Measurements from ENCODE around the gene PEX11B. TPM values are rescaled to one million over a fixed set of nuclear protein-coding genes. Genes with fewer than 3 reads are reported as not detected.

Gene PEX11B
- total RNA-seq, 1 donor from 2014 or later, result 24.4 TPM

DNA sequence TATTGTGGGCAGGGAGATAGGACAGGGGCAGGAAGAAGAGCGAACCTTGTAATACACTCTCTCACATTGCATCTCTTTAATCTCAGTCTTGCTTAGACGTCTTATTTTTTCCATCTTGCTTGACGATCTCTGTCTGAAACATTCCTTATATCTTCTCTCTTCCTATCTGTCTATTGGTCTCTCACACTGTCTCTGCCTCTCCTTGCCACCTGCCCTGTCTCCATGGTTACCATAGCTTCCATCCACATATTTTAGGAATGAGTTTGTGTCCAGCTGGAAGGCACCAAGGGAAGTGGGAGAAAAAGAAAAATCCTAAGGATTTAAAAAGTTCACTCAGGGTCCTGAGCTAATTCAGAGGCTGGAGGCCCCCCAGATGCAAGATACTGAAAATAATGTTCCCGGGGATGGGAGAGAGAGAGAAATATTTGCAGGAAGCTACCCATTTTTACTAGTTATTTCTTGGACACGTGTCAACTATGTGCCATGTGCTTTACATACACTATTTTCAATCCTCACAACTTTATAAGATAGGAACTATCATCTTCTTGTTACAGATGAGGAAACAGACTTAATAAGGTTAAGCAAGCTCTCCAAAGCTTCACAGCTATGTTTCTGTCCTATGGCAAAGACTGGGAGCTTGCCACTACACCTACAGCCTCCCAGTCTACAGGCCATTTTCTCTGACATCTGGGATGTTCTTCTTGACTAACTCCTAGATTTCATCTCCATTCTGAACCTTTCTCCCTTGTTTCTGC is 44.9 kb upstream of the PEX11B start:
- H3K9me3 ChIP-seq (replicated peaks), result peaks cover 8% of the 10 kb centered on the region
- no peaks in the 10 kb centered on the region for H3K27me3 ChIP-seq (ENCODE audit: low read depth)
- H3K36me3 ChIP-seq, result peaks cover 8% of the 10 kb centered on the region
- TF ChIP-seq, protein P1, sequence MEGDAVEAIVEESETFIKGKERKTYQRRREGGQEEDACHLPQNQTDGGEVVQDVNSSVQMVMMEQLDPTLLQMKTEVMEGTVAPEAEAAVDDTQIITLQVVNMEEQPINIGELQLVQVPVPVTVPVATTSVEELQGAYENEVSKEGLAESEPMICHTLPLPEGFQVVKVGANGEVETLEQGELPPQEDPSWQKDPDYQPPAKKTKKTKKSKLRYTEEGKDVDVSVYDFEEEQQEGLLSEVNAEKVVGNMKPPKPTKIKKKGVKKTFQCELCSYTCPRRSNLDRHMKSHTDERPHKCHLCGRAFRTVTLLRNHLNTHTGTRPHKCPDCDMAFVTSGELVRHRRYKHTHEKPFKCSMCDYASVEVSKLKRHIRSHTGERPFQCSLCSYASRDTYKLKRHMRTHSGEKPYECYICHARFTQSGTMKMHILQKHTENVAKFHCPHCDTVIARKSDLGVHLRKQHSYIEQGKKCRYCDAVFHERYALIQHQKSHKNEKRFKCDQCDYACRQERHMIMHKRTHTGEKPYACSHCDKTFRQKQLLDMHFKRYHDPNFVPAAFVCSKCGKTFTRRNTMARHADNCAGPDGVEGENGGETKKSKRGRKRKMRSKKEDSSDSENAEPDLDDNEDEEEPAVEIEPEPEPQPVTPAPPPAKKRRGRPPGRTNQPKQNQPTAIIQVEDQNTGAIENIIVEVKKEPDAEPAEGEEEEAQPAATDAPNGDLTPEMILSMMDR (IDR thresholded peaks at IDR 0.05; ENCODE audit: borderline replicate concordance), result no peak
- peak overlapping the region; percentile 95 for H3K27ac ChIP-seq (replicated peaks)
- peaks cover 76% of the 10 kb centered on the region for H3K4me1 ChIP-seq
- DNase-seq, result no peak
- intact Hi-C loops (cut with micrococcal nuclease), result loop anchor here (10.0 kb wide), 1 partner anchor 109 kb away; the partner anchor contains the start of gene PIAS3
- H3K4me3 ChIP-seq, result peak overlapping the region; percentile 83

DNA sequence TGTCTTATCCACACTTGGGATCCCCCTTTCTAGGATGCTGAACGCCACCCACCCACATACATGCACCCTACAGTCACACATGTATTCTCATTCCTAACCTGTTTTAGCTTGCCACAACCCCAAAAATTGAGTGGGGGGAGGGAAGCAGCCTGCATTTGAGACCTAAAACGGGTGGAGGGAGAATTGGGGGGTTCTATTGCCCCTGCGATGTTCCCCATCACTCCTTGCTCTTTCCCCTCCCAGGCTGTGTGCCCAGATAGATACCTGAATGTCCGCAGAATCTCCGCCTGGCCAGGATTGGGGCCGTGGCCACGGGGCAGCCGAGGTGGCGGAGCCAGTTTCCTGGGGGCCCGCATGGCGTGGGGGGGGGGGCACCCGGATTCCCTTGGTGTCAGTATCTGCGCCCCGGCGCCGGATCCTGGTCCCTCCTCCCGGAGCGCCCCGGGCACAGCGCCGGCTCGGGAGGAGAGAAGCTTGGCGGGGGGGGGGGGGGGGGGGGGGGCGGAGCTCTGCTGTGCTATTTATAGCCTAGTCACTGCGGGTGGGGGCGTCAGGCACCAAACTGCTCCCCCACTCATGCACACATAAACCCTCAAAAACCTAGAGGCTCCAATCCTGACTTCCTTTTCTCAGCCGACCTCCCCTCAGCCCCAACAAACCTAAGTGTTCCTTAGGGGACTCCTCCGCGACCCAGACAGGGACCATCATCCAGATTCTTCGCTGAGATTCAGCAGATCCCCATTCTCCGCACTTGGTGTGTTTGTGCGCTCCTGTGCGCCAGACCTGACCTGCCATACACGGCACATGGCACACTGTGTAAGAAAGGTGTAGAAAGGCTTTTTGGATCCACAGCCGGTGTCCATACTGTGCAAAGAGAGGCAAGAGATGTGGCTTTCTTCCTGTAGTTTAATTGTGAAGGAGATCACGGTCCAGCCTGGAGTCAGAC is 43.9 kb upstream of the PEX11B start:
- H3K27ac ChIP-seq (replicated peaks), result peak overlapping the region; percentile 95
- H3K36me3 ChIP-seq, result peaks cover 5% of the 10 kb centered on the region
- peaks cover 79% of the 10 kb centered on the region for H3K4me1 ChIP-seq
- intact Hi-C loops (cut with micrococcal nuclease), result loop anchor here (10.0 kb wide), 1 partner anchor 108 kb away; the partner anchor contains the start of gene PIAS3
- DNase-seq, result peak; percentile 46
- peaks cover 6% of the 10 kb centered on the region for H3K9me3 ChIP-seq (replicated peaks)
- peak overlapping the region; percentile 78 for H3K4me3 ChIP-seq
- no peaks in the 10 kb centered on the region for H3K27me3 ChIP-seq (ENCODE audit: low read depth)
- TF ChIP-seq, protein P1 (IDR thresholded peaks at IDR 0.05; ENCODE audit: borderline replicate concordance), result no peak

DNA sequence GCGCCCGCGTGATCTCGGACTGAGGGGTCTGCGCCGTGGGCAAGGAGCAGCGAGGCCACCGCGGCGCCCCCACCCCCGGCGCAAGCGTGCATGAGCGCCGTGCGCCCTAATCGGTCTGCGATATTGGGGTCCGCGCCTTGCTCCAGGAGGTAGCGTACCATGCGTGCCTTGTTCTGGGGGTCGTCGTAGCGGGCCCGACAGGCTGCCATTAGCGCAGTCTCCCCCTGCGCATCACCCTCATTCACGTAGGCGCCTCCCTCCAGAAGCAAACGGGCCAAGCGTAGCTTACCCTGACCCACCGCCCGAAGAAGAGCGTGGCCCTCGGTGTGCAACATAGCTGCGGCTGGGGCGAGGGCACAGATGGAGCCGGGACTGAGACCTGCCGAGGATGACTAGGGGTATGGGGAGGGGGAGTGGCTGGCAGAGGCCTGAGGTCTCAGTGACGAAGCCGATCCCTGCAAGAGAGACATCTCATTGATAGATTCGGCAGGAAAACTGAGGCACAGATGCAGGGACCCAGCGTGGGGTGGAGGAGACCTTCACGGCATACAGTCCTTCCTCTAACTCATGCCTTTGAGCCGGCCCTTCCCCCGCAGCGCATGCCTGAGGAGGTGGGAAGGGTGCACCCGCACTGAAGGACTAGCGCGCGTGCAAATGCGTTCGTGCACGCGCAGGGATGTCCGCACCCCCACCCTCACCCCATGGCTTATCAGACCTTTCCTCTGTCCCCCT is 43.1 kb upstream of the PEX11B start:
- TF ChIP-seq, protein P1 (IDR thresholded peaks at IDR 0.05; ENCODE audit: borderline replicate concordance), result no peak
- Histone ChIP-seq H3K27me3 (ENCODE audit: low read depth) (no peaks in the 10 kb centered on the region), H3K9me3 (replicated peaks) (no peaks in the 10 kb centered on the region), H3K4me1 (peaks cover 88% of the 10 kb centered on the region), H3K36me3 (no peaks in the 10 kb centered on the region), H3K27ac (replicated peaks) (peak overlapping the region; percentile 95), H3K4me3 (peak overlapping the region; percentile 78)
- intact Hi-C loops (cut with micrococcal nuclease), result loop anchor here (10.0 kb wide), 1 partner anchor 107 kb away; the partner anchor contains the start of gene PIAS3
- peak; percentile 42 for DNase-seq

GRCh38 chr1:145961109-145961424 is 42.5 kb upstream of the PEX11B start:
- no peaks in the 10 kb centered on the region for H3K36me3 ChIP-seq
- H3K4me1 ChIP-seq, result peaks cover 93% of the 10 kb centered on the region
- TF ChIP-seq, protein P1 (IDR thresholded peaks at IDR 0.05; ENCODE audit: borderline replicate concordance), result no peak
- H3K9me3 ChIP-seq (replicated peaks), result no peaks in the 10 kb centered on the region
- intact Hi-C loops (cut with micrococcal nuclease), result loop anchor here (10.0 kb wide), 1 partner anchor 106 kb away; the partner anchor contains the start of gene PIAS3
- peak overlapping the region; percentile 95 for H3K27ac ChIP-seq (replicated peaks)
- no peaks in the 10 kb centered on the region for H3K27me3 ChIP-seq (ENCODE audit: low read depth)
- H3K4me3 ChIP-seq, result peak overlapping the region; percentile 78
- no peak for DNase-seq

Measured in left ventricle myocardium inferior (tissue), 1 donor.